ENCODE data around the gene RALGDS. TPM values are rescaled to one million over a fixed set of nuclear protein-coding genes. Genes with fewer than 3 reads are reported as not detected.

RALGDS gene
- total and polyA plus RNA-seq, 9 of the 15 experiments (the other 6 are each of a cell fraction or from before 2014, with no cell fraction given), result 0.75 to 43.3 (median 27.1) TPM

DNA sequence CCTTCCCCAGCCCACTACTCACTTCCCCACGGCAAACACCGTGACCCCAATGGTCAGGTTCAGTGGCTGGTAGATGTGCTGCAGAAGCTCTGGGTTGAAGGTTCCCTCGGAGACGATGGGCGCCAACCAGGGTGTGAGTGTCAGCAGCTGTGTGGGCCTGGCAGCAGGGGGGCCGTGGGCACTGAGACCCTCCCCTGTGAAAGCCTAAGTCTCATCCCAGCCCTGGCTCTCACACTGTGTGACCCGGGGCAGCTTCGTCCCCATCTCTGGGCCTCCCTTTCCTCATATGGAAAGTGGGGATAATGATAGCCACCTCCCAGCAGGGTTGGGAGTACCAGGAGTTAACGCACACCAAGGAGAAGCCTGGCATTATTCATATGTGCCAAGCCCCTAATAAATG is 34.1 kb upstream of the RALGDS start:
- 0 out of 3 replicates have a peak, but pooled peaks cover under 1% of the 10 kb centered on the region for H3K79me2 ChIP-seq (ENCODE audit: control insufficient read depth, insufficient read depth, low read length)
- WGBS (ENCODE audit: insufficient coverage, low coverage, missing lambda C conversion rate), result 77% methylated on average over 8 of the region's 9 CpGs
- H3K9me1 ChIP-seq (ENCODE audit: control insufficient read depth, insufficient read depth, low read length), result no peaks in the 10 kb centered on the region
- H3K27ac ChIP-seq (ENCODE audit: extremely low read depth, low read depth, low read length), result no peak overlapping the region
- 0 out of 2 replicates have a peak, but pooled peaks have one; percentile 19 for TF ChIP-seq POLR2G (IDR thresholded peaks at IDR 0.05; ENCODE audit: low read depth, low read length)
- no peak for TF ChIP-seq SMARCB1 (IDR thresholded peaks at IDR 0.05; ENCODE audit: insufficient read length, low read depth)
- no peak for TF ChIP-seq BCLAF1 (IDR thresholded peaks at IDR 0.05; ENCODE audit: borderline replicate concordance in 1 of 2, control insufficient read depth in 1 of 2, low read depth in 2 of 2, low read length in 1 of 2)
- H3K4me1 ChIP-seq (replicated peaks in 1 of 2; ENCODE audit: control insufficient read depth in 2 of 2, insufficient read depth in 2 of 2, low read length in 2 of 2), result peaks cover 5 to 39% of the 10 kb centered on the region in 2 experiments; a peak in 4 of 5 replicates
- H2AFZ ChIP-seq (ENCODE audit: low read depth, low read length), result no peak overlapping the region
- in situ Hi-C loops (cut with MboI) (no loop called here), intact Hi-C loops (cut with micrococcal nuclease) (no loop called here)
- ChIA-PET POLR2A (interaction anchor here (0.6 to 1.3 kb wide), 2 partner anchors 12 to 115 kb away, joined by 3 to 4 read pairs; no protein-coding TSS in a partner anchor), CTCF (ENCODE audit: low intra/inter-chr PET ratio) (no interaction called here)
- no peak for ATAC-seq
- H3K27me3 ChIP-seq (ENCODE audit: control insufficient read depth in 2 of 2, insufficient read depth in 2 of 2, low read length in 2 of 2), result no peaks in the 10 kb centered on the region
- peaks cover 4% of the 10 kb centered on the region; the same call in 1 of the 2 replicates for H4K20me1 ChIP-seq (replicated peaks; ENCODE audit: control insufficient read depth, insufficient read depth, low read length)
- H3K9me3 ChIP-seq (replicated peaks; ENCODE audit: control insufficient read depth, insufficient read depth, low read depth, low read length), result no peaks in the 10 kb centered on the region
- FAIRE-seq, result no peak
- H3K4me3 ChIP-seq, result no peak overlapping the region
- H3K4me2 ChIP-seq (ENCODE audit: insufficient read depth, low read length), result no peak overlapping the region
- DNase-seq (ENCODE audit: extremely low read depth in 1 of 4, low spot score in 3 of 4), result no peak
- BruUV-seq (replicated peaks), result no TSS peak
- peaks cover 36% of the 10 kb centered on the region; the same call in 2 of the 3 replicates for H3K36me3 ChIP-seq (ENCODE audit: control insufficient read depth, insufficient read depth, low read length)
- 0 out of 4 replicates have a peak overlapping the region, but pooled peaks of 1 of the 2 experiments have one; percentile 15 for H3K9ac ChIP-seq (ENCODE audit: insufficient read depth in 1 of 2, low read depth in 2 of 2, low read length in 2 of 2)
